CD8-positive, alpha-beta memory T cell (primary cell): ENCODE measurements around the gene THNSL1. TPM values are rescaled to one million over a fixed set of nuclear protein-coding genes. Genes with fewer than 3 reads are reported as not detected.
A peak's percentile ranks its signal among the peaks of the same experiment; 100 is the strongest.

Source experiments
- CTCF ChIA-PET: fragments of 350-600 bp; sonication (Branson Sonifier 250); formaldehyde crosslinking; loops from one replicate; lab custom pipeline; 2021; ENCODE audit warnings: antibody characterized with exemption; lab: Charles Lee
- POLR2A ChIA-PET: fragments of 350-600 bp; sonication (Branson Sonifier 250); formaldehyde crosslinking; loops from one replicate; lab custom pipeline; 2021; ENCODE audit warnings: antibody characterized with exemption; lab: Charles Lee
- DNase-seq, 5 donors: peaks; one replicate each; pipeline versions ENCODE4 v3.0.0 to v3.0.0-alpha.2; 2020 to 2022; ENCODE audit warnings: mixed read lengths in 1 of 5
- H3K27ac ChIP-seq: one replicate; pipeline ENCODE4 v1.7.0; 2013; ENCODE audit warnings: low read depth, mild to moderate bottlenecking, low read length, moderate library complexity
- H3K27me3 ChIP-seq: 2 replicates; pipeline ENCODE4 v1.7.0; 2013; ENCODE audit warnings: low read length, mild to moderate bottlenecking; ENCODE audit not compliant: insufficient read depth, poor library complexity, severe bottlenecking
- H3K36me3 ChIP-seq: 2 replicates; pipeline ENCODE4 v1.7.0; 2013; ENCODE audit warnings: mild to moderate bottlenecking, low read length, moderate library complexity; ENCODE audit not compliant: insufficient read depth
- H3K4me1 ChIP-seq: 2 replicates; pipeline ENCODE4 v1.7.0; 2013; ENCODE audit warnings: mild to moderate bottlenecking, low read length, moderate library complexity; ENCODE audit not compliant: insufficient read depth
- H3K4me3 ChIP-seq: 2 replicates; pipeline ENCODE4 v1.7.0; 2013; ENCODE audit warnings: mild to moderate bottlenecking, low read length
- H3K9me3 ChIP-seq: 2 replicates; pipeline ENCODE4 v1.7.0; 2013; ENCODE audit warnings: mild to moderate bottlenecking, low read length
- H3K27ac Mint-ChIP-seq, 8 donors: one replicate each; pipeline ENCODE4 v1.8.0; 2020 to 2021; ENCODE audit warnings: mixed read lengths in 8 of 8, mild to moderate bottlenecking in 6 of 8, inconsistent platforms in 3 of 8, moderate library complexity in 3 of 8
- H3K27me3 Mint-ChIP-seq, 2 donors: one replicate each; pipeline ENCODE4 v1.8.0; 2020 to 2021; ENCODE audit warnings: mixed read lengths in 2 of 2, mild to moderate bottlenecking in 1 of 2, moderate library complexity in 1 of 2
- H3K36me3 Mint-ChIP-seq, 3 donors: one replicate each; pipeline ENCODE4 v1.8.0; 2020 to 2021; ENCODE audit warnings: mixed read lengths in 3 of 3, inconsistent platforms in 1 of 3, mild to moderate bottlenecking in 1 of 3
- H3K4me1 Mint-ChIP-seq, 3 donors: one replicate each; pipeline ENCODE4 v1.8.0; 2020 to 2021; ENCODE audit warnings: mixed read lengths in 3 of 3, inconsistent platforms in 1 of 3, mild to moderate bottlenecking in 1 of 3
- H3K4me3 Mint-ChIP-seq, 7 donors: one replicate each; pipeline ENCODE4 v1.8.0; 2020 to 2021; ENCODE audit warnings: mixed read lengths in 7 of 7, mild to moderate bottlenecking in 6 of 7, moderate library complexity in 4 of 7, inconsistent platforms in 2 of 7
- H3K9me3 Mint-ChIP-seq, 5 donors: one replicate each; pipeline ENCODE4 v1.8.0; 2020 to 2022; ENCODE audit warnings: mixed read lengths in 5 of 5, mild to moderate bottlenecking in 3 of 5, moderate library complexity in 2 of 5, inconsistent platforms in 1 of 5
- polyA plus RNA-seq: library from polyadenylated mRNA; unstranded; fragments of 300-500 nt; fragmentation: Illumina TruSeq; gene quantifications from one replicate; pipeline ENCODE4 v1.2.3, GENCODE V29; 2021
- total RNA-seq, 2 experiments: library from RNA; stranded (reverse); gene quantifications; one replicate each; pipeline ENCODE4 v1.2.3, GENCODE V29; 2021

Gene THNSL1
- total and polyA plus RNA-seq, 3 experiments from 2014 or later: 4.1 to 10.6 (median 9.5) TPM

DNA sequence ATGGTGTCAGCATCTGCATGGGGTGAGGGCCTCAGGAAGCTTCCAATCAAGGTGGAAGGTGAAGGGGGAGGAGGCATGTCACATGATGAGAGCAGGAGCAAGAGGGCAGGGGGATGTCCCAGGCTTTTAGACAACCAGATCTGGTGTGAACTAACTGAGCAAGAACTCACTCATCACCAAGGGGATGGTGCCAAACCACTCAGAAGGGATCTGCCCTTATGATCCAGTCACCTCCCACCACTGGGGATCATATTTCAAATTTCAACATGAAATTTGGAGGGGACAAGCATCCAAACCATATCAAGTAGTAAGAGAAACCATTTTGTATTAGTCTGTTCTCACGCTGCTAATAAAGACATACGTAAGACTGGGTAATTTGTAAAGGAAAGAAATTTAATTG, 33.6 kb downstream of the THNSL1 start:
- Mint-ChIP-seq H3K27me3 (peaks cover 18 to 39% of the 10 kb centered on the region in 2 donors), H3K36me3 (peaks cover 0 to 2% (median 0%) of the 10 kb centered on the region in 3 donors), H3K9me3 (peaks cover 0 to 2% (median 0%) of the 10 kb centered on the region in 5 donors), H3K4me3 (no peak overlapping the region), H3K27ac (no peak overlapping the region), H3K4me1 (no peaks in the 10 kb centered on the region)
- CTCF ChIA-PET: no interaction called here
- Histone ChIP-seq H3K4me3 (no peak overlapping the region), H3K9me3 (no peaks in the 10 kb centered on the region), H3K27me3 (no peaks in the 10 kb centered on the region), H3K36me3 (no peaks in the 10 kb centered on the region), H3K4me1 (no peaks in the 10 kb centered on the region), H3K27ac (no peak overlapping the region)
- POLR2A ChIA-PET: no interaction called here
- no peak for DNase-seq

DNA sequence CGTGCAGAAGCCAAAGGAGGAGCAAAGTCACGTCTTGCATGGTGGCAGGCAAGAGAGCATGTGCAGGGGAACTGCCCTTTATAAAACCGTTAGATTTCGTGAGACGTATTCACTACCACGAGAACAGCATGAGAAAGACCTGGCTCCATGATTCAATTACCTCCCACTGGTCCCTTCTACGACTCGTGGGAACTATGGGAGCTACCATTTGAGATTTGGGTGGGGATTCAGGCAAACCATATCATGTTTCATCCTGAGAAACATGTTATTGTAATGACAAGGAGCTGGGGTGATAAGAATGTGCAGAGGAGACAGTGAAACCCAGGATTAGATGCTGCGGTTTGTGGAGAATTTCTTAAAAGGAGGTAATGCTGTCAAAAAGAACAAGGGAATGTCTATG, 34.0 kb downstream of the THNSL1 start:
- H3K27ac Mint-ChIP-seq: no peak overlapping the region
- H3K27me3 Mint-ChIP-seq: peaks cover 20 to 39% of the 10 kb centered on the region in 2 donors
- CTCF ChIA-PET: no interaction called here
- Histone ChIP-seq H3K27ac (no peak overlapping the region), H3K4me1 (no peaks in the 10 kb centered on the region), H3K9me3 (no peaks in the 10 kb centered on the region), H3K4me3 (no peak overlapping the region), H3K27me3 (no peaks in the 10 kb centered on the region), H3K36me3 (no peaks in the 10 kb centered on the region)
- H3K9me3 Mint-ChIP-seq: peaks cover 0 to 2% (median 0%) of the 10 kb centered on the region in 5 donors
- DNase-seq: no peak
- H3K4me3 Mint-ChIP-seq: no peak overlapping the region
- POLR2A ChIA-PET: no interaction called here
- peaks cover 0 to 2% (median 0%) of the 10 kb centered on the region in 3 donors for H3K36me3 Mint-ChIP-seq
- H3K4me1 Mint-ChIP-seq: no peaks in the 10 kb centered on the region

DNA sequence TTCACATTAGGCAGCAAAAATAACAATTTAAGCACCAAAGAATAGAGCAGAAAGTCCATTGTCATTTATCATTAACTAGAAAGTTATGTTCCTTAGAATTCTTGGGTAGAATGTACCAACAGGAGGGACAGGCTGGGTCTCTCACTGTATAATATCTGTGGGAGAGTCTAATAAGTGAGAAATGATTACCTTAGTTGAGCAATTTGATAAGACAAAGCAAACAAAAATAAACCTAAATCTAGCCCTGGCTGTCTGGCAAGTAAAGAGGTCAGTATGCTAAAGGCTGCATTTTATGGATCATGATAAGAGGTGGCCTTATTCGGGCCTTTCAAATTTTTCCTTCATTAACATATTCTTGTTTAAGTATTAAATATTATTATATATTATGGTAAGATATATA, 35.6 kb downstream of the THNSL1 start:
- H3K36me3 ChIP-seq: no peaks in the 10 kb centered on the region
- peaks cover 0 to 2% (median 0%) of the 10 kb centered on the region in 3 donors for H3K36me3 Mint-ChIP-seq
- no peak overlapping the region for H3K4me3 Mint-ChIP-seq
- H3K9me3 ChIP-seq: no peaks in the 10 kb centered on the region
- DNase-seq: no peak
- POLR2A ChIA-PET: no interaction called here
- H3K4me1 Mint-ChIP-seq: no peaks in the 10 kb centered on the region
- no peak overlapping the region for H3K27ac Mint-ChIP-seq
- H3K27ac ChIP-seq: no peak overlapping the region
- H3K4me3 ChIP-seq: no peak overlapping the region
- CTCF ChIA-PET: no interaction called here
- no peaks in the 10 kb centered on the region for H3K27me3 ChIP-seq
- H3K27me3 Mint-ChIP-seq: peaks cover 19 to 33% of the 10 kb centered on the region in 2 donors
- H3K9me3 Mint-ChIP-seq: peaks cover 0 to 2% (median 0%) of the 10 kb centered on the region in 5 donors
- H3K4me1 ChIP-seq: no peaks in the 10 kb centered on the region

DNA sequence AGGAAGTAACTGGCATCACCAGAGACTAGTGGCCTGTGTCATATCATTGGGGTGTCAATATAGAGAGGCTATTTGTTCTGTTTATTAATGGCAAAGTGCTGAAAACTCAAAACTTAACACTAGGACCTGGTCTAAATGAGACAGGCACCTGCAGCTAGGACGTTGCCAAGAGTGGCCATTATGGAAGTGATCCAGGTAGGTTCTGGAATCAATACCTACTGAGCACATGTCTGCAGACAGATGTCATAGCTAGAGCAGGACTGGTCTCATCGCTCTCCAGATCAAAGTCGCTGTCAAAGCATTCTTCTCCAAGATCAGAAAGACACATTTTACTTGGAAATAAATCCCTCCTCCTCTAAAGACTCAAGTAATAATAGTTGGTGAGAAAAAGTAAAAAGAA, 40.3 kb downstream of the THNSL1 start:
- Histone ChIP-seq H3K27ac (no peak overlapping the region), H3K27me3 (no peaks in the 10 kb centered on the region), H3K36me3 (no peaks in the 10 kb centered on the region), H3K4me1 (no peaks in the 10 kb centered on the region), H3K4me3 (no peak overlapping the region), H3K9me3 (no peaks in the 10 kb centered on the region)
- Mint-ChIP-seq H3K4me1 (no peaks in the 10 kb centered on the region), H3K36me3 (no peaks in the 10 kb centered on the region), H3K27me3 (peaks cover 0 to 4% of the 10 kb centered on the region in 2 donors), H3K9me3 (no peaks in the 10 kb centered on the region), H3K4me3 (no peak overlapping the region), H3K27ac (no peak overlapping the region)
- ChIA-PET POLR2A (no interaction called here), CTCF (no interaction called here)
- no peak for DNase-seq

DNA sequence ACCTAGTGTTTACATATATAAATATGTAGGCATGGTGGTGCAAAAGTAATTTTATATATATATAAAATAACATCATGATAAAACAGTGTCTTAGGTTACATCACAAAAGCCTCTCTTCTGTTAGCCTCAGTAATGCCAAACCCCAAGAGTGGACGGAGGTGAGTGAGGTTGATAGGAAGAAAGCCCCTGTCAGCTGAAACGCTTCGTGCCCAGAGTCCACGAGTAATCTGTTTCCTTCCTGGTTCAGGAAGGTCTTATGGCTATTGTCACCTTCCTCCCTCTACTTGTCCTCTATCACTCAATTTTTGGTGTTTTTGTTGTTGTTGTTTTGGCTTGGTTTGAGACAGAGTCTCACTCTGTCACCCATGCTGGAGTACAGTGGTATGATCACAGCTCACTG, 41.5 kb downstream of the THNSL1 start:
- Histone ChIP-seq H3K4me3 (no peak overlapping the region), H3K27me3 (no peaks in the 10 kb centered on the region), H3K4me1 (no peaks in the 10 kb centered on the region), H3K27ac (no peak overlapping the region), H3K9me3 (no peaks in the 10 kb centered on the region), H3K36me3 (no peaks in the 10 kb centered on the region)
- no peak overlapping the region for H3K27ac Mint-ChIP-seq
- H3K4me1 Mint-ChIP-seq: peaks cover 6 to 8% (median 7%) of the 10 kb centered on the region in 3 donors
- H3K36me3 Mint-ChIP-seq: peaks cover 0 to 3% (median 0%) of the 10 kb centered on the region in 3 donors
- DNase-seq: no peak
- H3K4me3 Mint-ChIP-seq: no peak overlapping the region
- H3K27me3 Mint-ChIP-seq: peaks cover 0 to 4% of the 10 kb centered on the region in 2 donors
- no peaks in the 10 kb centered on the region for H3K9me3 Mint-ChIP-seq
- POLR2A ChIA-PET: no interaction called here
- CTCF ChIA-PET: interaction anchor here (0.6 kb wide), 1 partner anchor 10 kb away, joined by 3 read pairs; no protein-coding TSS in a partner anchor

DNA sequence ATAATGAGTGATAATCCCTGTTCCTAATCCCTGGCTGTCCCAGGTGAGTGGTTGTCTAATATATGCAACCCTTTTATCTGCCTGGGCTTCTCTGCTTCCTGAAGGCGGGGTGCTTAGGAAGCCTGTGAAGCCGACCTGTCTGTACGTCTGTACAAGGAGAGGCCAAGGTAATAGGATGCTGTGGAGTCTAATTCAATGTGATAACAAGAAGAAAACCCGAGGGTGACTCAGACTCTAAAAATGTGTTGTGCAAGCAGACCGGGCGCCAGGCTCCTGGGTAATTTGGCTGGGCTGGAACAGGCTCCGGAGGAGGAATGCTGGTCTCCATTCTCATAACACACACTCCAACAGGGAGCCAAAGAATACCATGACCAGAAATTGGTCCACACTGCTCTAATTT, 43.6 kb downstream of the THNSL1 start:
- Mint-ChIP-seq H3K4me1 (peaks cover 12 to 17% (median 14%) of the 10 kb centered on the region in 3 donors), H3K4me3 (no peak overlapping the region), H3K9me3 (no peaks in the 10 kb centered on the region), H3K27ac (peak overlapping the region in 1 of 8 donors; percentile 31), H3K36me3 (peaks cover 0 to 3% (median 0%) of the 10 kb centered on the region in 3 donors), H3K27me3 (peaks cover 0 to 4% of the 10 kb centered on the region in 2 donors)
- POLR2A ChIA-PET: no interaction called here
- H3K36me3 ChIP-seq: no peaks in the 10 kb centered on the region
- DNase-seq: no peak
- H3K4me3 ChIP-seq: no peak overlapping the region
- H3K9me3 ChIP-seq: no peaks in the 10 kb centered on the region
- H3K27me3 ChIP-seq: no peaks in the 10 kb centered on the region
- H3K27ac ChIP-seq: no peak overlapping the region
- CTCF ChIA-PET: interaction anchor here (1.2 kb wide), 1 partner anchor 13 kb away, joined by 3 read pairs; no protein-coding TSS in a partner anchor
- no peaks in the 10 kb centered on the region for H3K4me1 ChIP-seq

DNA sequence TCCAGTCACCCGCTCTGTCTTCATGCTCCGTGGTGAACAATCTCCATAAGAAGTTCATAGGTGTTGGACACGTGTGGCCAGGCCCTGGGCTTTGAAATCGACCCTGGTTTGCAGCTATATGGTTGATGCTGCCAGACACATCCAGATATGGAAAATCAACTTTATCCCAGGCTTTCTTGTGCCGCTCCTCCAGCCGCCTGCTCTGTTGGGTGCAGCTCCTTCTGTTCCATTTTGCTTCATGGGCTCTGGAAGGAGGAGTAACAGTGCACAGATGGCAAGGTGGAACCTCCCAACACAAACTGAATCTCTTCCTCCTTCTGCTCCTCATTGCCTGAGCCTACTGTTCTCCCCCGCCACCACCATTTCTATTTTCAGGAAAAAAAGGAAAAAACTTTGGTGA, 44.7 kb downstream of the THNSL1 start:
- Histone ChIP-seq H3K27ac (no peak overlapping the region), H3K27me3 (no peaks in the 10 kb centered on the region), H3K9me3 (no peaks in the 10 kb centered on the region), H3K36me3 (no peaks in the 10 kb centered on the region), H3K4me3 (no peak overlapping the region), H3K4me1 (no peaks in the 10 kb centered on the region)
- ChIA-PET CTCF (no interaction called here), POLR2A (no interaction called here)
- Mint-ChIP-seq H3K9me3 (no peaks in the 10 kb centered on the region), H3K27me3 (peaks cover 0 to 2% of the 10 kb centered on the region in 2 donors), H3K36me3 (peaks cover 0 to 3% (median 0%) of the 10 kb centered on the region in 3 donors), H3K4me3 (no peak overlapping the region), H3K4me1 (peaks cover 12 to 17% (median 14%) of the 10 kb centered on the region in 3 donors), H3K27ac (peak overlapping the region in 2 of 8 donors; percentile 51 to 93)
- DNase-seq: no peak

DNA sequence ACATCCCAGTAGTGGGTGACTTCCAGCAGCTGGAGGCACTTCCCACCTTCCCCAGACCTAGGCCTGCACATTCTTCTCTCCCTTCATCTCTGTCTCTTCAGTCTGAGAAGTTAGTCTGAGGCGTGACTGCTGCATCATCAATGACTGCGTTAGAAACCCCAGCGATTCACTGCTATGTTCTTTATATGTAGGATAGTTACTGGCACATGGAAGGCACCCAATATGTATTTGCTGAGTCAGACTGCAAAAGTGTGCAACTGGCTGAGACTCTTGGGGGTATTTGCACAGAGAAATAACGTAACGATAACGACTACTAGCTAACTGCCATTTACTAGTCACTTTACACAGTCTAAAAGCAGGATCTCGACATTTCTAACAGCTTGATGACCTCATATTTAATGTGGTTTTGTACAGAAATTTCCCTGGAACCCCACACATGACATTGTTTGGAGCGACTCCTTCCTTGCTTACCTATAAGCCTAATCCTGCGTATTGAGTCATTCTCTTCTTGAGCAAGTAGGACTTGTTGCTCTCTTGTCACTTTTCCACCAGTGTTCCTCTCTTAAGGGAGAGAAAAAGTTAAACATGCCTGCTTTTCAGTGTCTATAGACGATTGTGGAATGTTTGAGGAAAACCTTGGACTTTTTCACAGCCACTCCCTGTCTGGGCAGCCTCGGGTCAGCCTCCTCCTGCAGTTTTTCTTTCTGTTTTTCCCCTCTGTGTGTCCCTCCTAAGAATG, 45.5 kb downstream of the THNSL1 start:
- peak overlapping the region; percentile 77 for H3K27ac ChIP-seq
- H3K27me3 Mint-ChIP-seq: peaks cover 1 to 2% of the 10 kb centered on the region in 2 donors
- CTCF ChIA-PET: interaction anchor here (1.0 kb wide), 1 partner anchor 15 kb away, joined by 3 read pairs; no protein-coding TSS in a partner anchor

More for the DNA sequence above, 45.5 kb downstream of the THNSL1 start:
- no peaks in the 10 kb centered on the region for H3K9me3 ChIP-seq
- no peaks in the 10 kb centered on the region for H3K27me3 ChIP-seq
- peaks cover 12 to 17% (median 14%) of the 10 kb centered on the region in 3 donors for H3K4me1 Mint-ChIP-seq
- H3K36me3 ChIP-seq: no peaks in the 10 kb centered on the region
- DNase-seq: no peak
- POLR2A ChIA-PET: no interaction called here
- peaks cover 0 to 3% (median 0%) of the 10 kb centered on the region in 3 donors for H3K36me3 Mint-ChIP-seq
- H3K4me3 Mint-ChIP-seq: peak overlapping the region in 4 of 7 donors; percentile 36 to 82 (median 54)
- no peaks in the 10 kb centered on the region for H3K4me1 ChIP-seq
- H3K4me3 ChIP-seq: no peak overlapping the region
- H3K9me3 Mint-ChIP-seq: no peaks in the 10 kb centered on the region
- H3K27ac Mint-ChIP-seq: peak overlapping the region in 7 of 8 donors; percentile 36 to 93 (median 62)
